WERI-Rb-1 (cell line): ENCODE results near the gene INF2.
A peak's percentile ranks its signal among the peaks of the same experiment; 100 is the strongest.

ENCODE experiments used
- DNase-seq: peaks from one replicate; pipeline ENCODE4 v3.0.0-alpha.2; 2020
- H3K27ac ChIP-seq: fragments of 250-450 bp; sonication (Bioruptor Pico); 2 replicates; pipeline ENCODE4 v1.5.1; 2020; ENCODE audit warnings: mild to moderate bottlenecking, moderate library complexity
- H3K27me3 ChIP-seq: fragments of 250-450 bp; sonication (Bioruptor Pico); 2 replicates; pipeline ENCODE4 v1.5.1; 2021; ENCODE audit warnings: mild to moderate bottlenecking, low read depth, moderate library complexity; ENCODE audit not compliant: insufficient read depth, severe bottlenecking
- H3K36me3 ChIP-seq: fragments of 250-450 bp; sonication (Bioruptor Pico); 2 replicates; pipeline ENCODE4 v1.5.1; 2020; ENCODE audit warnings: mild to moderate bottlenecking, moderate library complexity
- H3K4me3 ChIP-seq: 2 replicates; pipeline ENCODE4 v1.5.1; 2011; ENCODE audit warnings: low read depth, mild to moderate bottlenecking, control low read depth, low read length
- H3K9me3 ChIP-seq: fragments of 250-450 bp; sonication (Bioruptor Pico); 2 replicates; pipeline ENCODE4 v1.5.1; 2021; ENCODE audit warnings: mild to moderate bottlenecking, moderate library complexity; ENCODE audit not compliant: severe bottlenecking
- TF ChIP-seq, protein P1 (sequence below): IDR thresholded peaks from 2 replicates; pipeline ENCODE4 v1.5.1; 2011; ENCODE audit warnings: low read depth, mild to moderate bottlenecking, control low read depth, inconsistent platforms, low read length

The INF2 gene

DNA sequence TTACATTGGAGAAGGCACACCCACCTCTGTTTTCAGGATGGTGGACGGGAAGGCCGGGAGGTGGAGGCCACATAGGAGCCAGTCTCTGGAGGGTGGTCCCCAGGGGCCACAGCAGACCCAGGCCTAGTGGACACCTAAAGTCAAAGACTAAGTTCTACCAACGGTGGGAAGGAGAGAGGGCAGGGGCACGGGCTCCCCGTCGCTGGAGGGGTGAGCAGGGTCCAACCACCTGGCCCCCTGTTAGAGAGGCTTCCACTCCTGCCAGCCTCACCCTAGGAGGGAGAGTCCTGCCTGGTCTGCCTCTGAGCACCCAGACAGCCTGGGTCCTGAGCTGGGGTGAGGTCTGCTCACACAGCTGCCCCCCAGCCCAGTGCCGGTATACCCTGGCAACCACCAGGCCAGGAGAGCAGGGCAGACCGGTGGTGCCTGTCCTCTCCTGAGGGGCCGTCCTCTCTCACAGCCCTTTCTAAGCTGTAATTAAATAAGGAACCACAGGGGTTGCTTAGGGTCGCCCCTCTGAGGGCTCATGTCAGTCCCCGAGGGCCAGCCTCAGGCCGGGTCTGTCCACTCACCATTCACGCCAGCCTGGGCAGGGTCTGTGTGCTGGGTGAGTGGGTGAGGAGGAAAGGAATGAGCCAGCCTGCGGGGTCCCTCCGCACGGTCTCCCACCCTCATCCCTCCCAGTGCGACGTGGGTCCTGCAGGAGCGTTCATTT is 2.3 kb downstream of the INF2 start:
- Histone ChIP-seq H3K9me3 (no peaks in the 10 kb centered on the region), H3K27me3 (no peaks in the 10 kb centered on the region), H3K27ac (no peak overlapping the region), H3K4me3 (no peak overlapping the region), H3K36me3 (peaks cover 29% of the 10 kb centered on the region)
- DNase-seq: no peak
- TF ChIP-seq, protein P1, sequence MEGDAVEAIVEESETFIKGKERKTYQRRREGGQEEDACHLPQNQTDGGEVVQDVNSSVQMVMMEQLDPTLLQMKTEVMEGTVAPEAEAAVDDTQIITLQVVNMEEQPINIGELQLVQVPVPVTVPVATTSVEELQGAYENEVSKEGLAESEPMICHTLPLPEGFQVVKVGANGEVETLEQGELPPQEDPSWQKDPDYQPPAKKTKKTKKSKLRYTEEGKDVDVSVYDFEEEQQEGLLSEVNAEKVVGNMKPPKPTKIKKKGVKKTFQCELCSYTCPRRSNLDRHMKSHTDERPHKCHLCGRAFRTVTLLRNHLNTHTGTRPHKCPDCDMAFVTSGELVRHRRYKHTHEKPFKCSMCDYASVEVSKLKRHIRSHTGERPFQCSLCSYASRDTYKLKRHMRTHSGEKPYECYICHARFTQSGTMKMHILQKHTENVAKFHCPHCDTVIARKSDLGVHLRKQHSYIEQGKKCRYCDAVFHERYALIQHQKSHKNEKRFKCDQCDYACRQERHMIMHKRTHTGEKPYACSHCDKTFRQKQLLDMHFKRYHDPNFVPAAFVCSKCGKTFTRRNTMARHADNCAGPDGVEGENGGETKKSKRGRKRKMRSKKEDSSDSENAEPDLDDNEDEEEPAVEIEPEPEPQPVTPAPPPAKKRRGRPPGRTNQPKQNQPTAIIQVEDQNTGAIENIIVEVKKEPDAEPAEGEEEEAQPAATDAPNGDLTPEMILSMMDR: no peak

DNA sequence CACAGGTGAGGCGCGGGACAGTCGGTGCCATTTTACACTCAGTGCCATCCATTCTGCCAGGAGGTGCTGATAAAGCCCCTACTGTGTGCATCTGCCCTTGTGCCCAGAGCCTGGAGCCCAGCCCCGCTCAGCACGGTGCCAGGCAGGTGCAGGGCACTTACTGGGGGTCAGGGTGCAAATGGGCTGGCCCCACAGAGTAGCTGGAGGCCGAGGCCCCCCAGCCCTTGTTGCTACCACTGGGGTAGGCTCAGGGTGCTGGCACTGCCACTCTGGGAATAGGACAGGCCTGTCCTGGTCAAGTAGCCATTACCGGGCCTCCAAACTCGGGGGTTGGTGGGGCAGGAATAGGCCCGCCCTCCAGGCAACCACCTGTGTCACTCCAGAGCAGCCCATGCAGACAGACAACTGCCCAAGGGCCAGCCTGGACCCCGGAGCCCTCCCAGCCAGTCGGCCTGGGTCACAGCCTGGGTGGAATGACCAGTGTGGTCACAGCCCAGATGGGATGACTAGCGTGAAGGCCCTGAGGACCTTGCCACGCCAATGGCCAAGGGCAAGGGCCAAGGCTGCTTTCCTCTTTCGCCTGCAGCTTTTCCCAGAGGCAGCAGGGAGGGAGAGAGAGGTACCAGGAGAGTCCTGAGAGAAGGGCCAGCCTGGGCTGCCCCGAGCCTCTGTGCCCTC is 3.0 kb downstream of the INF2 start:
- H3K27ac ChIP-seq: no peak overlapping the region
- TF ChIP-seq, protein P1: no peak
- peaks cover 29% of the 10 kb centered on the region for H3K36me3 ChIP-seq
- no peak overlapping the region for H3K4me3 ChIP-seq
- no peak for DNase-seq
- H3K27me3 ChIP-seq: no peaks in the 10 kb centered on the region
- H3K9me3 ChIP-seq: no peaks in the 10 kb centered on the region

DNA sequence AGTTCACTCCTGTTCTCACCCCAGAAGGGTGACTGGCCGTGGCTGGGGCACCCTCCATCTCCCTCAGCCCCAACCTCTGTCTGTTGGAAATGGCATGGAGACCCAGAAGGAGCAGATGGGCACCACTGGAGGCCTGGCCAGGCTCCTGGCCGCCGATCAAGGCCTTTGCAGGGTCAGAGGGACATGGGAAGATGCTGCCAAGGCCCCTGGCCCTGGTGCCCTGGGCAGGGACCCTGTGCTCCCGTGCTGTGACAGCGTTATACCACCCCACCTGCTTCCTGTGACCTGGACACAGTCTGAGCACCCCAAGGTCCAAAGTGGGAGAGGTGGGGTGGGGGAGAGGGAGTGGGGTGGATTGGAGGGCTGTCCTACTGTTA is 3.5 kb downstream of the INF2 start:
- Histone ChIP-seq H3K27ac (no peak overlapping the region), H3K36me3 (peaks cover 29% of the 10 kb centered on the region), H3K4me3 (no peak overlapping the region), H3K27me3 (no peaks in the 10 kb centered on the region), H3K9me3 (no peaks in the 10 kb centered on the region)
- no peak for DNase-seq
- TF ChIP-seq, protein P1: no peak

- Histone ChIP-seq H3K36me3 (peaks cover 29% of the 10 kb centered on the region), H3K4me3 (no peak overlapping the region), H3K27me3 (no peaks in the 10 kb centered on the region), H3K9me3 (no peaks in the 10 kb centered on the region), H3K27ac (0 out of 2 replicates have a peak overlapping the region, but pooled peaks have one; percentile 45)
- DNase-seq: no peak
- TF ChIP-seq, protein P1: no peak
Observed at GRCh38 chr14:104693482-104694431, 4.3 kb downstream of the INF2 start.

GRCh38 chr14:104694475-104694950 is 5.1 kb downstream of the INF2 start:
- no peak for DNase-seq
- Histone ChIP-seq H3K9me3 (no peaks in the 10 kb centered on the region), H3K27ac (peak overlapping the region; percentile 45), H3K4me3 (no peak overlapping the region), H3K27me3 (no peaks in the 10 kb centered on the region), H3K36me3 (peaks cover 29% of the 10 kb centered on the region)
- TF ChIP-seq, protein P1: no peak
